ENCODE data around the gene UVRAG.
"Not testable (repeated sequence)": the region's sequence is repeated elsewhere in the genome, so short reads cannot be mapped to it uniquely, and the experiment has no call there.

Gene UVRAG

DNA sequence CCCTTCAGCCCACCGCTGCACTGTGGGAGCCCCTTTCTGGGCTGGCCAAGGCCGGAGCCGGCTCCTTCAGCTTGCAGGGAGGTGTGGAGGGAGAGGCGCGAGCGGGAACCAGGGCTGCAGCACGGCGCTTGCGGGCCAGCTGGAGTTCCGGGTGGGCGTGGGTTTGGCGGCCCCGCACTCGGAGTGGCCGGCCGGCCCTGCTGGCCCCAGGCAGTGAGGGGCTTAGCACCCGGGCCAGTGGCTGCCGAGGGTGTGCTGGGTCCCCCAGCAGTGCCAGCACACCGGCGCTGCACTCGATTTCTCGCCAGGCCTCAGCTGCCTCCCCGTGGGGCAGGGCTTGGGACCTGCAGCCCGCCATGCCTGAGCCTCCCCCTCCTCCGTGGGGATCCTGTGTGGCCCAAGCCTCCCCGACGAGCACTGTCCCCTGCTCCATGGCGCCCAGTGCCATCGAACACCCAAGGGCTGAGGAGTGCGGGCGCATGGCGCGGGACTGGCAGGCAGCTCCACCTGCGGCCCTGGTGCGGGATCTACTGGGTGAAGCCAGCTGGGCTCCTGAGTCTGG lies 245.5 kb downstream of the UVRAG start:
- not testable (repeated sequence) for DNase-seq (ENCODE audit: low read depth in 2 of 2, low spot score in 1 of 2)

DNA sequence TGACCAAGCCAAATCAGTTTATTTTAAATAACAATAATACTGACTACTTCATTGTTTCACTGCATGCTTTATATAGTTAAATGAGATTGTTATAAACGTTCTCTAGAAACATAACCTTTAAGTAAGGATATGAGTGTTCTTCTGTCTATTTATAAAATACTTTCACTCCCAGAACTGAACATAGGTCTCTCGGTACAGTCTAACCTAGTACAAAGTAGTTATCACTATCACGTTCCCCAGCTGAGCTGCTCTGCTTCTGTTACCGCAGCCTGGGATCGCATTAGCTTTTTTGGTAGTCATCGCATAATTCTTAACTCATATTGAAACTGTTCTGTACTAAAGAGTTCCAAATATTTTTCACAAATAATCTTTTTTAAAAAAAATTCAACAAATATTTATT lies 247.7 kb downstream of the UVRAG start:
- no peak for DNase-seq (ENCODE audit: low read depth in 2 of 2, low spot score in 1 of 2)

DNA sequence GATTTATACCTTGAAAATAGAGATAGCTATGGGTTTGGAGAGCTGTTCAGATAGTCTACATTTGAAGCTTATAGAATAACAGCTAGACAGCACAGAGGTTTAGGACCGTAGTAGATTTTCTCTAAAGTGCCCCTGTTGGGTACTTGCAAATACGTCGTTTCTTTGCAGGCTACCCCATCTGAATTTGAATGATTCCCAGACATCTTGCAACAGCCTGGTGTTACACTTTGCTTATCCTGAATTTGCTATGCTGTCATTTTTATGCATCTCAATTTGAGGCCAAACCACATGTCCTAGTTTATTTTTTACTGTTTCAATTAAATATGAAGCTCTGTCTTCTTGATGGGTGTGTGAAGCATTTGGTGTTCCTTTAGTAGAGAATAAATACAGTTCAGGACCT lies 249.2 kb downstream of the UVRAG start:
- DNase-seq (ENCODE audit: low read depth in 2 of 2, low spot score in 1 of 2) = no peak

DNA sequence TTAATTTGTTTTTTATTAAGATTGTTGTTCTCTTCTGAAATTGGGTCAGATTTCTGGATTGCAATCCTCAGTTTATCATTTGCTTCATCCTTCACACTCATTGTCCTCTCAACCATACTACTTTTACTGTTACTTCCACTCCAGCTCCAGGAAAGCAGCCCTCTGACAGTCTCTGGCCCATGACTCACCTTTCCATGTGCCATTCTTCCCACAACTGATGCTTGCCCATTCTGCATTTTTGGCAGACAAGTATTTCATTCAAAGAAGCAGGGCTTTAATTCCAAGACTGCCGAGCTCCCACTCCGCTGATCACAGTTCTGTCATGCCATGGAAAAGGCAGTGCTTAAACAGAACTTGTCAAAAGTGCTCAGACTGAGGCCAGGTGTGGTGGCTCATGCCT lies 252.1 kb downstream of the UVRAG start:
- DNase-seq (ENCODE audit: low read depth in 2 of 2, low spot score in 1 of 2) = no peak

DNA sequence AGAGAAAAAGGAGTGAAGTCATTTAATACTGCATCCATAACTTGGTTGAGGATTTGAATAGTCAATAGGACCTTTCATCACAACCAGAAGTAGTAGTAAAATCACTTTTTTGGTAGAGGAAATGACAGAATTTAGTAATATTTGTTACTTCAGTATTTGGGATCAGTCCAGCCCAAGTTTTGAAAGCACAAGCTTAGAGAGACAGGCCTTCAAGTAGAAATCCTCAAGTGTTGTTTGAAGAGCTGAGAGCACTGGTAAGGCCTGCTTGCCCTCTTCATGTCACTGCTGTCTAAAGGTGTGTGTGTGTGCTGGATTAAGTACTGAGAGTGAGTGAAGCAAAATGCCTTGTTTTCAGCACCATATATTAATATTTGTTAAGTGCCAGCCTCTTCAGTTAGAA lies 254.0 kb downstream of the UVRAG start:
- no peak for DNase-seq (ENCODE audit: low read depth in 2 of 2, low spot score in 1 of 2)

DNA sequence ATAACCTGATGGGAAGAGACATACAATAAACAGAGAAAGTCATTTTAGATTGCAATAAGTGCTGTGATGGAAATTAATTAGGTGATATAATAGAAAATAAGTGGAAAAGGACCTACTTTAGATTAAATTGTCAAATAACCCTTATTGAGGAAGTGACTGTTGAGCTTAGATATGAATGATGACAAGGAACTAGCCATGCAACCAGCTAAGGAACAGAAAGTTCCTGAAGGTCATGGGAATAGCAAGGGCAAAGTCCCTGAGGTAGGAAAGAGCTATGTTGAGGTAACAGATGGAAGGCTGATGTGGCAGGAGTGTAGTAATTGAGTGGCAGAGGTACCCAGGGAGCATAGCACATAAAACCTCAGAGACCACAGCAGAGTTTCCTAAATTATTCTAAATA lies 256.1 kb downstream of the UVRAG start:
- no peak for DNase-seq (ENCODE audit: low read depth in 2 of 2, low spot score in 1 of 2)

DNA sequence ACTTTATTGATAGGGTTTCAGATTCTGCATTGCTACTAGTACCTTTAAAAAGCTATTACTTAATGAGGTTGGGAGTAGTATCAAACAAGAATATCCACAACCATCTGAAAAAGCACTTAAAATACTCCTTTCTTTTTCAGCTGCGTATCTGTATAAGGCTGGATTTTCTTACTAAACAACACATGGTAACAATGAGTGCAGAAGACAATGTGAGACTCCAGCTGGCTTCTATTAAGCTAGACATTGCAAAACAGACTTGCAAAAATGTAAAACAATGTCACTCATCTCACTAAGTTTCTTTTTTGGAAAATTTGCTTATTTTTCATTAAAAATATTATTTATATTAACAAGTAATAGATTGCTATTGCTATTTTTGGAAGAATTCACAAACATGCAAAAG lies 258.7 kb downstream of the UVRAG start:
- no peak for DNase-seq (ENCODE audit: low read depth in 2 of 2, low spot score in 1 of 2)

DNA sequence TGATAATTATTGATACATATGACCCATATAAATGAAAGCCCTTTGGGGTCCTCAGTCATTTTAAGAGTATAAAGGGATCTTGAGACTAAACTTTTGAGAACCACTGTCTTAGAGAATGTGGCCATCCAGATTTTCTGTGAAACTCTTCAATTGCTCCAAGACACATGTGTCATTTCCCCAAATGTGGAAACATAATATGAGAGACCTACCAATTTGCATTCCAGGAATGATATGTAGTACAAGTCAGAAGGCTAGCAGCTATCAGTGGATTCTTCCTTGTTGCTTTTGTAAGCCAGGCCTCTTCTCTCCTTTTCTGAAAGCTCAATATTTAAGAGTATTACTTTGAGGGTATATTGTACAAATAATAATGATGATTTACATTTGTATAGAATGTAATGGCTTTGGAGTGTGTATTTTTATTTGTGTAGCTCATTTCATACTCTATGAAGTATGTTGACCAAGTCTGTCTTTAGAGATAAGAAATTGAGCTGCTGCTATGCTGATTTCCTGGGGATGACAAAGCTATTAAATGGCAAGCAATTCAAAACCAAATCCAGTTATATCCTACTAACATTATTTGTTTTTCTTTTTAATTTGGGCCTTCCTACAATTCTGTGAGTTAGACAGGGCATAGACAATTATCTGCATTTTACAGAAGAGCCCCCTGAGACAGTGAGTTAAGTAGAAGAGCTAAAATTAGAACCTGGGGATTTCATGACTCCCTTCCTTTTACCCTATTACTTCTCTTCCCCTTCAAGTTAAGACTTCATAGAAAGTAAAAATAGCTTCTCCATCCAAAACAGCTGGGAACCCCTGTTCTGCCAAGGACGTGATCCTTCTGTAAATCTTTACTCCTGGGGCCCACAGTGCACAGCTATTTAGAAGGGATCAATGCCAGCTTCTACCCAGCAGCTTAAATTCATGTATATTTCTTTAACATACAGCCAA lies 259.4 kb downstream of the UVRAG start:
- DNase-seq (ENCODE audit: low read depth in 2 of 2, low spot score in 1 of 2) = no peak

DNA sequence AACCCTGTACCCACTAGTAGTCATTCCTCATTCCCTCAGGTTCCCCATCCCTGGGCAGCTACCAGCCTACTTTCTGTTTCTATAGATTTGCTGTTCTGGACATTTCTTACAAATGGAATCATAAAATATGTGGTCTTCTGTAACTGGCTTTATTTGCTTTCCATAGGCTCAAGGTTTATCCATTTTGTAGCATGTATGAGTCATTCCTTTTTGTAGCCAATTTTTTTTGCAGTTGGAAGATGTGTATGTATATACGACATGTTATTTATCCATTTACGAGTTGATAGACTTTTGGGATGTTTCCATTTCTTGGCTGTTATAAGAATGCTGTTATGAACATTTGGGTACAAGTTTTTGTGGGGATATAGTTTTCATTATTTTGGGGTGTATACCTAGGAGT lies 260.7 kb downstream of the UVRAG start:
- no peak for DNase-seq (ENCODE audit: low read depth in 2 of 2, low spot score in 1 of 2)

DNA sequence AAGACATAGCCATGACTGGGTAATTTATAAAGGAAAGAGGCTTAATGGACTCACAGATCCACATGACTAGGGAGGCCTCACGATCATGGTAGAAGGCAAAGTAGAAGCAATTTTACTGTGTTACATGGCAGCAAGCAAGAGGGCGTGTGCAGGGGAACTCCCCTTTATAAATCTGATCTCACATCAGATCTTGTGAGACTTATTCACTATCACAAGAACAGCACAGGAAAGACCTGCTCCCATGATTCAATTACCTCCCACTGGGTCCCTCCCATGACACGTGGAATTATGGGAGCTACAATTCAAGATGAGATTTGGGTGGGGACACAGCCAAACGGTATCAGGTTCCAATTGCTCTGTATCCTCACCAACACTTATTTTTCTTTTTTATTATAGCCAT lies 261.2 kb downstream of the UVRAG start:
- DNase-seq (ENCODE audit: low read depth in 2 of 2, low spot score in 1 of 2) = not testable (repeated sequence)

DNA sequence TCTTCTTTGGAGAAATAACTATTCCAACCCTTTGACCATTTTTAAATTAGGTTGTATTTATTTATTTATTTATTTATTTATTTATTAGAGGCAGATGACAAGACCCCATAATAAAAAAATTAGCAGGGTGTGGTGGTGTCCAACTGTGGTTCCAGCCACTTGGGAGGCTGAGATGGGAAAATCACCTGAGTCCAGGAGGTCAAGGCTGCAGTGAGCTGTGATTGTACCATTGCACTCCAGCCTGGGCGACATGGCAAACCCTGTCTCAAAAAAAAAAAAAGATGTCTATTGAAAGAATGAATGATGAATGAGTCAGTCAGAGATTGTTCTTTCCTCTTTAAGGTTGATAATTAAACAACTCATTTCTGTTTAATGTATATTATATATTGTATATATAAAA lies 261.7 kb downstream of the UVRAG start:
- no peak for DNase-seq (ENCODE audit: low read depth in 2 of 2, low spot score in 1 of 2)

DNA sequence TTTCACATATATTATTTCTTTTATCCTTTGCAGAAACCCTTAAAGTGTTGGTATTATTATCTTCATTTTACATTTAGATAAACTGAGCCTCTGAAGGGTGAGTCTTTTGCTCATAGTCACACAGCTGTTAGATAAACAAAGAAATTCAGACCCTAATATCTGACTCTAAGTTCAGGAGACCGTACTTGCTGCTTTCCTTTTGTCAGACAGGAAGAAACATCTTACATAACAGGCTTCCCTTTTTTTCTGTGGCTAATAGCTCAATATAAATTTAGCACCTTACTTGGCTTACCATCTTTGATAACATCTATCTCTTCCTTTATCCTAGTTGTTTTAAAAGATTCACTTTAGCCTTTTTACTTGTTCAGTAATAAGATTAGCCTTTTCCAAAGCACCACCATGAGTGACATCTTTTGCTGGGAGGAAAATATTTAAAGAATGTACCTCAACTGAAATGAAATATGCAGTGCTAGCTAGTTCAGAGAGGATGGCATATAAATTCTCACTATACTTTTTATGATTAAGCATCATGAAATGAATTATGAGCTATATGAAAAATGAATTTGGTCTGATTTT lies 262.7 kb downstream of the UVRAG start:
- DNase-seq (ENCODE audit: low read depth in 2 of 2, low spot score in 1 of 2) = no peak

DNA sequence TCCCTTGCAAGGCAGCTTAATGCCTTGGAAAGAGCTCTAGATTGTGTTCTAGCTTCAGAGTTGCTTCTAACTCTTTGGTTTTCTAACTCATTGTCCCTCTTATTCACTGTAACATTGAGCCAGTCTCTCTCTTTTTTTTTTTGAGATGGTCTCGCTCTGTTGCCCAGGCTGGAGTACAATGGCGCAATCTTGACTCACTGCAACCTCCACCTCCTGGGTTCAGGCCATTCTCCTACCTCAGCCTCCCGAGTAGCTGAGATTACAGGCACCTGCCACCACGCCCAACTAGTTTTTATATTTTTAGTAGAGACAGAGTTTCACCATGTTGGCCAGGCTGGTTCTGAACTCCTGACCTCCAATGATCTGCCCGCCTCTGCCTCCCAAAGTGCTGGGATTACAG lies 266.1 kb downstream of the UVRAG start:
- DNase-seq (ENCODE audit: low read depth in 2 of 2, low spot score in 1 of 2) = not testable (repeated sequence)

DNA sequence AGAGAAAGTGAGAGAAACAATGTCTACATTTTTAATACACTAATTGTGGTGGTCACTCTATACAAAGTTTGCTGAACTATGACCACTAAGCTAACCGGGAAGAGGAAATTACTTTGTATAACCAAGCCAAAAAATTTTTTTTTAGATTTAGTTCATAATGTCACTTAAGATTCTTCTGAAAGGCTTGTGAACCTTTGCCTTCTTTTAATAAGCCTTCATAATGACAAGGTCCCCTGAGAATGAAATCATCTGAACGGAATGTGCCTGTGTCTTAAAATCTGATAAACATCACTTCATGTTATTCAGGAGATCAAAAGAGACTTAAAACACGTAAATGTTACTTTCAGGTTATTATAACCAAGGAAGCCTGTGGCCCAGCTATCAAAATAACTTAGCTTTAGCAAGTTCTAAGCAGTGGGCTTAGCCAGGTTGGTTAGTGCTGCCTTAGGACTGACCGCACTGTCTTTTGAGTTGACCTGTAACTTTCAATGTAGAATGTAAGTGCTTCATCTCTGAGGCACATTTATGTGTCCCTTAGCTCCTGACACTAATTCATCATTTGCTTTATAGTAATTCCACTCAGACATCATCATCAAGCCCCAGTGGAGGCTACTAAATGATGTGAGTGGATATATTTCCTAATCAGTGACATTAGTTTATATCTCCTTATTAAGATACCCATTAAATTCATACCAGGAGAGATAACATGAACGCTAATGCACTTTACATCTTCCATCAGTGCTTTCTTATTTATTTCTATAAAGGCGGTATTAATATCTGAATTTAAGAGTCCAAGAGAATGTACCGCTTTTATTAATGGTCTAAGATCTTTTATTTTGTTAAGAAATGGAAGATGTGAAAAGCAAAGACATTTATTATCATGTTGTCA lies 268.8 kb downstream of the UVRAG start:
- no peak for DNase-seq (ENCODE audit: low read depth in 2 of 2, low spot score in 1 of 2)

DNA sequence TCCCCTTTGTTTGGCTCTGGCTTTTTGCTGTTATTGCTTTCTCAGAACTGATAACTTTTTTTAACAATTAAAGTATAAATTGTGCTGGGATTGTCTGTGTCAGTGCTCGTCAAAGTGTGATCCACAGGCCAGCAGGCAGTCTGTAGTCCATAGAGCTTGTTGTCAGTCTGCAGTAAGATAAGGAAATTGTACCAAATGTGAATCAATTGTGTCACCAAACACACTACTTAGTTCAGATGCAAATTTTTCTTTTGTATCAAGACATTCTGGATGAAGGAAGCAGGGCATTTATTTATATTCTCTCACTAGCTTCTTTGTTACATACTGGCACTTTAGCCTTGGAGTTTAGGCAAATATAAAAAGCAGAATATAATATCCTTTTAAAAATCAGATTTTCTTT lies 270.3 kb downstream of the UVRAG start:
- no peak for DNase-seq (ENCODE audit: low read depth in 2 of 2, low spot score in 1 of 2)

DNA sequence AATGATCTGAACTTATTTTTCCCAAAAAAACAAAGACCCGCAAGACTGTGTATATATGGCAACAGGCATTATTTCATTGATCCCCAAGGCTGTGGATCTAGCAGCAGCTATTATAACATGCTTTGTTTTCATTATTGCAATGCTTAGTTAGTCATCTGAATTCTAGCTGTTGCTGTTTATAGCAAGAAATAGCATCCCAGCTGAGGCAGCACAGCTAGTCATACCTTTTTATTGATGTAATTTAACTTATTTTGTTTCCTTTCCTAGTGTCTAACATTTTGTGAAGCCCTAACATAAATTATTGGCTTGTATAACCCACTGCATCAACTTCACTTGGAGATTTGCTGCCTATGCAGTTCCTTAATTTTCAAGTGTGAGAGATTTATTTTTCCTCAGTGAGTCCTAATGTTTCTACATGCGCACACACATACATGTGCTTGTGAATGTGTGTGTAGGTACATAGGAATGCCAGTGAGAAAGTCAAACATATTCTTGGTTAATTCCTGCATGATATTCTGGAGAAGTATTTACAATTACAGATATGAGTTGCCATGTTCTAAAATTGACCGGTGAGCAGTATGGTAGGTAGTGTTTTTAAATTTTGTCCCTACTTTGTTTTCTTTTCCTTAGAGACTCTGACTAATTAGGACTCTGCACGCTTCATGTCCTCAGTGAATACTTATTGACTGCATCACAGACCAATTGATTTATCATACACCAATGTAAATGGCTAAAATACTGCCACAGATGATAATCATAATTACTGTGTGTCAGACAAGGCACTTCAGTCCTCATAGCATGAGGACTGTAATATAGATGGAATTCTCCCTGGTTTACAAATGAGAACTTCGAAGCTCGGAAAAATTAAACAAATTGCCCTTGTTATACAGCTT lies 272.0 kb downstream of the UVRAG start:
- no peak for DNase-seq (ENCODE audit: low read depth in 2 of 2, low spot score in 1 of 2)

DNA sequence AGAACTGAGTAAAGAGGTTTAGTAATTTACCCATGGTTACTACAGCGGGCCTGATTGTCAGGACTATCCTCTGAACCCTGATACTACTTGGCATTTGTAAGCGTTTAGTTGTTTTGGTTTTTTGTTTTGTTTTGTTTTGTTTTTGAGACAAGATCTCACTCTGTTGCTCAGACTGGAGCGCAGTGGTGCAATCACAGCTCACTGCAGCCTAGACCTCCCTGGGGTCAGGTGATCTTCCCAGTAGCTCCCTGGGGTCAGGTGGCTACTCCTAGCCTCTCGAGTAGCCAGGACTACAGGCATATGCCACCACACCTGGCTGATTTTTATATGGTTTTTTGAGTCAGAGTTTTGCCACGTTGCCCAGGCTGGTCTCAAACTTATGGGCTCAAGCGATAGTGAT lies 272.7 kb downstream of the UVRAG start:
- DNase-seq (ENCODE audit: low read depth in 2 of 2, low spot score in 1 of 2) = no peak

DNA sequence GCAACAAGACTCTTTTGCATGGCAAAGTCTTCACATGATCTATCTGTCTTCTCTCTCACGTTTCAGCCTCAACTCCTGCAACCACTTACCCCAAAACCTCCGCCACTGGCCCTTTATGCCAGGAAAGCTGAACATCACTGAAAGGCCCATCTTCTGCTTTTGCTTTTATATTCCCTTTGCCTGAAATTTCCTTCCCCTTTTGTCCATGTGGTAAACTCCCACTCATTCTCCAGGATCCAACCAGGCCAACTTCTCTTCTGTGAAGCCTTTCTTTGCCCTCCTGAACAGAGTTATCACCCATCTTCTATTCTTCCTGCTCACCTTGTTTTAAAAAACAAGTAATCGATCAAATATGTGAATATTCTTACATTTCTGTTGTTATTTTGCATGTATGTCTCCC lies 273.5 kb downstream of the UVRAG start:
- DNase-seq (ENCODE audit: low read depth in 2 of 2, low spot score in 1 of 2) = no peak

DNA sequence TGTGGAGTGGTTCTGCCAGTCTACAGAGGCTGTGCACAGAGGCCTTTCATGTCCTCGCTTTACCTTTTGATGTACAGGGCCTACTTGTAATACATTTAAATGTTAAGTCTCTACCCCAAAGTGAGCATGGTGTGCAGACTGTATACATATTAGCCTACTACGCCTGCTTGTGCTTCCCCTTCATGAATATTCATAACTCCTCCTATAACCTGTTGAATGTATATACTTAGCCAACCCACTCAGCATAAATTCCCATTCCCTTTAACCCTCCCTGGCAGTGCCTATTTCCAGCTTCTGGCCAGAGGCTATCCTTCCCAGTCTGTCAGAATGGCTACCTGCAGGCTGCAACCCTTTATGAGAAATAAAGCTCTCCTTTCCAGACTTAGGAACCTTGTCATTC lies 275.2 kb downstream of the UVRAG start:
- DNase-seq (ENCODE audit: low read depth in 2 of 2, low spot score in 1 of 2) = no peak

DNA sequence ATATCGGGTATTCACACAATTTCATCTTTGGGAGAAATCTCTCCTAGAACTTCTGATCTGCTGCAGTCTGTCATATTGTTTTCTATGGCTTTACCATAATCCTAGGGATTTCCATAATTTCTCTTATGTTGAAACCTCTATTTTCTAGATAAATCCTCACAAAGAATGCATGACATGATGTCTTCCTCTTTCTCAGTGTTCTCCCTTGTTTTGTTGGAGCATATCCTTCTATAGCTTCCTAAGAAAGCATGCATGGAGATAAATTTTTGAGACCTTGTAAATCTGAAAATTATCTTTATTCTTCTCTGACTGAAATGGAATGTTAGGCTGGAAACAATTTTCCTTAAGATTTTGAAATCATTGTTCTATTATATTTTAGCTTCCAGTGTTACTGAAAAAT lies 275.8 kb downstream of the UVRAG start:
- no peak for DNase-seq (ENCODE audit: low read depth in 2 of 2, low spot score in 1 of 2)

All from stimulated activated CD8-positive, alpha-beta memory T cell treated with anti-CD3 and anti-CD28 coated beads, Interleukin-4, amount 100 ng/mL, for 4 hours (primary cell).